Activated T-helper 1 cell treated with anti-CD3 and anti-CD28 coated beads, Interleukin-2, amount 50 U/mL, for 16 hours (primary cell): ENCODE data around the gene IGFALS.

Source experiments
- DNase-seq, 2 donors: peaks; one replicate each; pipeline ENCODE4 v3.0.0-alpha.2; 2020; ENCODE audit warnings: low read depth in 1 of 2, low spot score in 1 of 2

The IGFALS gene

GRCh38 chr16:1777375-1778199, 15.9 kb downstream of the IGFALS start:
- DNase-seq: no peak

- DNase-seq: no peak
These were observed 16.5 kb downstream of the IGFALS start for GRCh38 chr16:1776991-1777374.

DNA sequence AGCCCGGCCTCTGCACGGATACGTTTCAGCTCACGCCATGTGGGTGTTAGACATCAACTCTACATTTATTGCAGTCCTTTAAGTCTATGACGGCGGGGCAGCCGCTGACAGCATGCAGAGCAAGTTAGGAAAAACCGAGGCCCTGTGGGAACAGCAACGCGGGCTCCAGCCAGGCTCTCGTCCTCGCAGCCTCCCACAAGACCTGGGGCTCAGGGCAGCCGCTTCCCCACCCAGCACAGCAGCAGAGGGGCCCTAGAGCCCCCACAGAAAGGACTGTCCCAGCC, 16.9 kb downstream of the IGFALS start:
- no peak for DNase-seq

GRCh38 chr16:1775846-1776671, 17.4 kb downstream of the IGFALS start:
- no peak for DNase-seq

DNA sequence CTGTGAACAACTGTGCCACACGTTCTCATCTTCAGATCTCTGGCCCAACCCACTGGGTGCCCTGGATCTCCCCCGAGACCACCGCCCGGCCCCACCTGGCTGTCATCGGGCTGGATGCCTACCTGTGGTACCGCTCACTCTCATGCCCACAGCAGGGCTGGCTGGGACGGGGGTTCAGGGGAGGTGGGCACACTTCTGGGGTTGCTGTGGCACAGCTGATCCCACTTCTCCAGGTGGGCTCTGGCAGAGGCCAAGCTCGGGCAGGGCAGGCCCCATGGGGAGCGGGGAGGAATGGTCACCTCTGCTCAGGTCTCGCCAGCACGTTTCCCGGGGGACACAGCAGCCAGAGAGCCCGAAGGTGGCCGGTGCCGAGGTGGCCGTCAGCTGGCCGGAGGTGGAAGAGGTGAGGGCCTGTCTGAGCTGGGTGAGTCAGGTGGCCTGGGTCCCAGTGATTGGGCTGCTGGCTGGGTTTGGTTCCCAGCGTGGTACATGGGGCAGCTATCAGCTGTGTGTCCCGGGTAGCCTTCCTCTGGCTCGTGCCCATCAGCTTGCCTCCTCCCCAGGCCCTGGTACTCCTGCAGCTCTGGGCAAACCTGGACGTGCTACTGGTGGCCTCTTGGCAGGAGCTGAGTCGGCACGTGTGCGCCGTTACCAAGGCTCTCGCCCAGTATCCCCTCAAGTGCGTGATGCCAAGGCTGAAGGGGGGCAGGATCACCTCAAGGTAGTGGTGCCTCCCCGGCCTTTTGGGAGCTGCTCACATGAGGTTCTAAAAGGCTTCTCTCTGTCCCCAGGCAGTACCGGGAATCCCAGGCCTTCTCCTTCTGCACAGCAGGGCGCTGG, 18.3 kb downstream of the IGFALS start:
- no peak for DNase-seq

GRCh38 chr16:1774448-1774780, 19.1 kb downstream of the IGFALS start:
- no peak for DNase-seq

GRCh38 chr16:1773703-1774447, 19.6 kb downstream of the IGFALS start:
- no peak for DNase-seq

DNA sequence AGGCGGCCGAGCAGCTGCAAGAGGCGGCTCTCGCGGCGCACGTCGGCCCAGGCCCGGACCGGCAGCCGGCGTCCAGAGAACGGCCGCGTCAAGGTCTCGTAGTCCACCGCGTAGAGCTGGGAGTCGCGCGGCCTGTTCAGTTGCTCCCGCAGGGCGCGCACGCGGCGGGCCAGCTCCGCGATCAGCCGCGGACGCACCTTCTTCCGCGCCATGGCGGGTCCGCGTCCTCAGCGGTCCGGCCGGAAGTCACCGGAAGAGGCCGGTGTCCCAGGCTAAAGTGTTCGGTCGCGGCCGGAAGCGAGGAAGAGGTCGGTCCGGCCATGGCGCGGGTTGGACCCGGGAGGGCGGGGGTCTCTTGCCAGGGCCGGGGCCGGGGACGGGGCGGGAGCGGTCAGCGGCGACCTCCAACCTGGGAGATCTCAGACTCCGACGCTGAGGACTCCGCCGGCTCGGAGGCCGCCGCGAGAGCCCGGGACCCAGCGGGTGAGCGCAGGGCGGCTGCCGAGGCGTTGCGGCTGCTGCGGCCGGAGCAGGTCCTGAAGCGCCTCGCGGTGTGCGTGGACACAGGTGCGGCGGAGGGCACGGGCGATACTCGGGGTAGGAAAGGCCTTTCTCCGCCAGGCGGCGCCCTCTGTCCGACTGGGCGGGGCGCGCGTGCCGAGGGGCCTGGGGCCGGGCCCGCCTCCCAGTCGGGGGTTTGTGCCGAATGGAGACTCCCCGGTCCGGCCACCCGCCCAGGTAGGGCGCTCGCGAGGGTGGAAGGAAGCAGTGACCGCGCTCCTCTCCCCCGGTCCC, 20.4 kb downstream of the IGFALS start, which contains the start of gene MRPS34:
Gene MRPS34 (minus strand): TSS at position 227 of the 795 bp plus-strand sequence. CDS start 15 bp downstream, at position 212.
- peak; percentile 53 to 72 for DNase-seq

GRCh38 chr16:1772362-1772907, 21.1 kb downstream of the IGFALS start, which contains the start of gene EME2:
EME2 (plus strand) TSS chr16:1772810; CDS start chr16:1773228, 418 bp downstream.
- DNase-seq: peak in 1 of 2 donors; percentile 37

GRCh38 chr16:1771864-1772361, 21.6 kb downstream of the IGFALS start:
- DNase-seq: no peak

DNA sequence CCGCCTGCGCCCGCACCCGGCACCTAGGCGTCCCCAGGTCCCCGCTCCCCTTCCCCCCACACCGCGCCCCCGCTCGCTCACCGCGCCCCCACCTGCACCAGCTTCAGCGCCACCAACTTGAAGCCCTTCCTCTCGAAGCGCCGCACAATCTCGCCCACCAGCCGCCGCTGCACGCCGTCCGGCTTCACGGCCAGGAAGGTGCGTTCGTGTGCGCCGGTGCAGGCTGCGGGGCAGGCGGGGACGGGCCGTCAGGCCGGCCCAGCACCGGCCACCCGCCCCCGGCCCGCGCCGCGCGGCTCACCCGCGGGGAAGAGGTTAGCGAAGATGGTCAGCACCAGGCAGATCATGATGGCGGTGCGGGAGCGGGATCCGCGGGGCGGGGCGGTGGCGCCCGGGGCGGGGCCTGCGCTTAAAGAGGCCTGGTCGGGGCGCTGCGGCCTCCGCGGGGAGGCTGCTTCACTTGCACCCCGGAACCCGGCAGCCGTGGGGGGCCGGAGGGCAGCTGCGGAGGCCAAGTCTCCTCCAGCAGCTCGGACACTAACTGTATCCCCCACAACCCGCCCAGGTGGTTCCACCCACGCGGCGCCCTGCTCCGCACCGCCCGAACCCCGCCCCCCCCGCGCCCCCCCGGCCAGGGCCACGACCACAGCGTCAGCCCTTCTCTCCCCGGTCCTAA, 22.2 kb downstream of the IGFALS start, which contains the start of gene NME3:
Gene NME3 (minus strand): TSS at position 356 of the 676 bp plus-strand sequence. CDS start 9 bp downstream, at position 347.
- DNase-seq: peak; percentile 61 to 68

DNA sequence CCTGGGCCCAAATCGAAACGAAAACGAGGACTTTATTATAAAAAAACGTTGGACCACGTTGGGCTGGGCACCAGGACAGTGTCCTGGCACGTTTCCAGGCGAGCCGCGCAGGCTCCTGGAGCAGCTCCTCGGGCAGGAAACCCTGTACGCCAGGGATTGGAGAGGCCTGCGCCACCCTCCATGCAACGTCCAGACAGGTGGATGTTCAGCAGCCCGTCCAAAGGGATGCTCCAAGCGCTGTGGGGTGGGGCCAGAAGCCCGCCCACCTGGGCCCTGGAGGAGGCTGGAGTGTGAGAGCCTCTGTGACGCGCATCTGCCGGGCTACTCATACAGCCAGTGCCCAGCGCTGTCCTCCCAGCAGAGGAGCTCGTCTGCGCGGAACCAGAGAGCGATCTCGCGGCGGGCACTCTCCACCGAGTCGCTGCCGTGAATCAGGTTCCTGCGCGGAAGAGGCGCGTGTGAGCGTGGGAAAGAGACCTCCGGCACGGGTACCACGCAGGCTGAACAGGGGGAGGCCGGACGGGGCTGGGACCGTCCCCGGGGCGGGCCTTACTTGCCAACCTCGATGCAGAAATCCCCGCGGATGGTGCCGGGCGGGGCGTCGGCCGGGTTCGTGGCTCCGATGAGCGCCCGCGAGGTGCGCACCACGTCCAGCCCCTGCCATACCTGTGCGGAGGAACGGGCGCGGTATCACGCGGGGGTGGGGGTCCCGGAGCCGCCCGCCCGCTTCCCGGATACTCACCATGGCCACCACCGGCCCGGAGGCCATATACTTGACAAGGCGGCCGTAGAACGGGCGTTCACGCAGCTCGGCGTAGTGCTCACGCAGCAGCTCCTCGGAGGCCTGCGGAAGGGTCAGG, 22.9 kb downstream of the IGFALS start:
- peak in 1 of 2 donors; percentile 42 for DNase-seq

DNA sequence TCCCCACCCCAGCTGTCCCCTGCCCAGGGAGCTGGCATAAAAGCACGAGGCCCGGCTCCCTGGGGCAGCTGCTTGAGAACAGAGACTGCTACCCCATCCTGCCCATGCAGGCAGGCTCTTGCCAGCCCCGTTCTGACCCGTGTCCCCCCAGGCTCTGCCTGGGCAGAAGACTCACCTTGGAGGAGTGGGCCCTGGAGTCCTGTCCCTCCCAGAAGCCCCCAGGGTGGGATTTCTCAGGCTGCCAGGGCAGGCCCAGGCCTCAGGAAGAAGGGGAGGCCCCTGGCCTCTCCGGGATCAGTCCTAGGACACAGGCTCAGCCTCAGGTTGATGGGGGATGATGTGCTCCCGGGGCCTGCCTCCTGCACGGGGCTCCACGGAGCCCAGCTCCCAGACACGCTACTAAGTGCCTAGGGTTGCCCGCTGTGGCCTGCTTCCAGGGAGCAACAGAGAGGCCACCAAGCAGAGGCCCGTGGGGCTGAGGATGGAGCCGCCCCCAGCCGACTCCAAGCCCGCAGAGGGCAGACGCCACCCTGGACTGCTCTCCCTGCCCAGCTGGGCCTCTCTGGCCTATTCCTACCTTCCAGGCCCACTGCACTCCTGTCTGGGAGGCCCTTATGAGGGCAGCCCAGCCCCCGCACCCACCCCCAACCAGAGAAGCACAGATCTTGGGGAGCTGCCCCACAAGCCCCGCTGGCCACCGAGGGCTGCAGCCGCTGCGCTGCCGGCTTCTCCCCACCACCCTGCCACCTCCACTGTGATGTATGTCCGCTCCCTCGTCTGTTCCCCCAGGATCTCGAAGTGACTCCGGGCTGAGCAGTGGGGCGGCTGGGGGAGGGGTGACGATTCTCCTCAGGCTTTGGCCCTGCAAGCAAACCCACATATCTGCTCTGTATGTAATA, 23.9 kb downstream of the IGFALS start:
- DNase-seq: no peak

GRCh38 chr16:1768767-1769401, 24.6 kb downstream of the IGFALS start:
- DNase-seq: no peak

GRCh38 chr16:1768061-1768766, 25.3 kb downstream of the IGFALS start:
- no peak for DNase-seq
